OCI-LY1 (cell line): ENCODE measurements around the gene LMX1A.

ENCODE experiments used
- H2AFZ ChIP-seq: fragments of 200-600 bp; sonication (generic), shearing (Covaris generic); 2 replicates; pipeline ENCODE4 v1.6.0; 2014; ENCODE audit warnings: antibody characterized with exemption, mild to moderate bottlenecking, low read length
- H3F3A ChIP-seq: fragments of 200-600 bp; sonication (generic), shearing (Covaris generic); 2 replicates; pipeline ENCODE4 v1.6.0; 2014; ENCODE audit warnings: mild to moderate bottlenecking, antibody characterized with exemption, low read length, moderate library complexity; ENCODE audit not compliant: insufficient read depth
- H3K27ac ChIP-seq: fragments of 200-600 bp; sonication (generic); 2 replicates; pipeline ENCODE4 v1.5.1; 2014; ENCODE audit warnings: low read length, mixed run types, mild to moderate bottlenecking, low read depth; ENCODE audit not compliant: poor library complexity, severe bottlenecking
- H3K27me3 ChIP-seq: fragments of 200-600 bp; sonication (generic); 2 replicates; pipeline ENCODE4 v1.6.0; 2014; ENCODE audit warnings: antibody characterized with exemption, mild to moderate bottlenecking, low read length, moderate library complexity; ENCODE audit not compliant: insufficient read depth
- H3K36me3 ChIP-seq: fragments of 200-600 bp; sonication (generic); 2 replicates; pipeline ENCODE4 v1.6.1; 2014; ENCODE audit warnings: mild to moderate bottlenecking, antibody characterized with exemption, low read length, moderate library complexity, mixed read lengths; ENCODE audit not compliant: insufficient read depth
- H3K4me1 ChIP-seq: fragments of 200-600 bp; sonication (generic); 2 replicates; pipeline ENCODE4 v1.5.1; 2014; ENCODE audit warnings: mild to moderate bottlenecking, low read length, moderate library complexity; ENCODE audit not compliant: insufficient read depth, severe bottlenecking
- H3K4me2 ChIP-seq: fragments of 200-600 bp; sonication (generic), shearing (Covaris generic); 2 replicates; pipeline ENCODE4 v1.6.1; 2014; ENCODE audit warnings: low read length
- H3K4me3 ChIP-seq: fragments of 200-600 bp; sonication (generic); 2 replicates; pipeline ENCODE4 v1.5.1; 2014; ENCODE audit warnings: low read length, low read depth, mild to moderate bottlenecking, mixed read lengths; ENCODE audit not compliant: poor library complexity, severe bottlenecking
- H3K79me2 ChIP-seq: fragments of 200-600 bp; shearing (Covaris generic); 2 replicates; pipeline ENCODE4 v1.6.1; 2016; ENCODE audit warnings: mixed run types, low read length, mixed read lengths; ENCODE audit not compliant: insufficient read depth
- H3K9ac ChIP-seq: fragments of 200-600 bp; sonication (generic), shearing (Covaris generic); 2 replicates; pipeline ENCODE4 v1.6.1; 2014; ENCODE audit warnings: mild to moderate bottlenecking, low read length, mixed read lengths
- H3K9me2 ChIP-seq: fragments of 200-600 bp; sonication (generic), shearing (Covaris generic); 2 replicates; pipeline ENCODE4 v1.6.1; 2014; ENCODE audit warnings: low read depth, mild to moderate bottlenecking, low read length, mixed read lengths
- H3K9me3 ChIP-seq: fragments of 200-600 bp; shearing (Covaris generic); 2 replicates; pipeline ENCODE4 v1.6.1; 2014; ENCODE audit warnings: low read length, mixed read lengths
- H4K20me1 ChIP-seq: fragments of 200-600 bp; sonication (generic), shearing (Covaris generic); 2 replicates; pipeline ENCODE4 v1.6.0; 2016; ENCODE audit warnings: mild to moderate bottlenecking, low read length; ENCODE audit not compliant: insufficient read depth
- EZH2 ChIP-seq: fragments of 200-600 bp; sonication (generic), shearing (Covaris generic); IDR thresholded peaks from 2 replicates; pipeline ENCODE4 v1.8.0; 2017; ENCODE audit warnings: borderline replicate concordance, mixed run types, mild to moderate bottlenecking, antibody characterized with exemption, low read length, moderate library complexity, mixed read lengths
- TF ChIP-seq, protein P1 (sequence below): fragments of 200-600 bp; sonication (generic), shearing (Covaris generic); IDR thresholded peaks from 2 replicates; pipeline ENCODE4 v1.5.1; 2017; ENCODE audit warnings: mild to moderate bottlenecking, antibody characterized with exemption, low read length, moderate library complexity, mixed read lengths

The LMX1A gene

DNA sequence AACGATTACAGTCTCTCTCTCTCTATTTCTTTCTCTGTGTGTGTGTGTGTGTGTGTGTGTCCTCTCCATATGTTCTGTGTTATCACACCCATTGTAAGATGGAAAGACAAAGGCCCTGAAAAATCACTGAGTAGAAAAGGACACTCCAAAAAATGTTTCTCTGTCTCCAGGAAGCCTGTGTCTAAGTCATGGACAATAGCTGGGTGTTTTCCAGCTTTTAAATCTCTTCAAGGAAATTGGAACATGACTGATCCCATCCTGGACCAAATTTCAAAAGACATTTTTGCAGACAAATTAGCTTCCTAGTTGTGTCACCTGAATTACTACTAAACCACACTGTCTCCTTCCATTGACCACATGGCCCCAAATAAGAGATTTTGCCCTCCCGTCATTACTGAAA, 31.0 kb upstream of the LMX1A start:
- Histone ChIP-seq H3K27ac (no peak overlapping the region), H3F3A (no peaks in the 10 kb centered on the region), H3K79me2 (no peaks in the 10 kb centered on the region), H3K36me3 (no peaks in the 10 kb centered on the region), H3K4me2 (no peak overlapping the region), H3K9me2 (no peaks in the 10 kb centered on the region), H3K9me3 (no peaks in the 10 kb centered on the region), H3K4me3 (no peak overlapping the region), H3K27me3 (peaks cover 7% of the 10 kb centered on the region; the same call in 1 of the 2 replicates), H3K9ac (no peak overlapping the region), H3K4me1 (no peaks in the 10 kb centered on the region), H2AFZ (no peak overlapping the region), H4K20me1 (no peaks in the 10 kb centered on the region)
- TF ChIP-seq, protein P1, sequence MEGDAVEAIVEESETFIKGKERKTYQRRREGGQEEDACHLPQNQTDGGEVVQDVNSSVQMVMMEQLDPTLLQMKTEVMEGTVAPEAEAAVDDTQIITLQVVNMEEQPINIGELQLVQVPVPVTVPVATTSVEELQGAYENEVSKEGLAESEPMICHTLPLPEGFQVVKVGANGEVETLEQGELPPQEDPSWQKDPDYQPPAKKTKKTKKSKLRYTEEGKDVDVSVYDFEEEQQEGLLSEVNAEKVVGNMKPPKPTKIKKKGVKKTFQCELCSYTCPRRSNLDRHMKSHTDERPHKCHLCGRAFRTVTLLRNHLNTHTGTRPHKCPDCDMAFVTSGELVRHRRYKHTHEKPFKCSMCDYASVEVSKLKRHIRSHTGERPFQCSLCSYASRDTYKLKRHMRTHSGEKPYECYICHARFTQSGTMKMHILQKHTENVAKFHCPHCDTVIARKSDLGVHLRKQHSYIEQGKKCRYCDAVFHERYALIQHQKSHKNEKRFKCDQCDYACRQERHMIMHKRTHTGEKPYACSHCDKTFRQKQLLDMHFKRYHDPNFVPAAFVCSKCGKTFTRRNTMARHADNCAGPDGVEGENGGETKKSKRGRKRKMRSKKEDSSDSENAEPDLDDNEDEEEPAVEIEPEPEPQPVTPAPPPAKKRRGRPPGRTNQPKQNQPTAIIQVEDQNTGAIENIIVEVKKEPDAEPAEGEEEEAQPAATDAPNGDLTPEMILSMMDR = no peak
- TF ChIP-seq EZH2 = no peak

DNA sequence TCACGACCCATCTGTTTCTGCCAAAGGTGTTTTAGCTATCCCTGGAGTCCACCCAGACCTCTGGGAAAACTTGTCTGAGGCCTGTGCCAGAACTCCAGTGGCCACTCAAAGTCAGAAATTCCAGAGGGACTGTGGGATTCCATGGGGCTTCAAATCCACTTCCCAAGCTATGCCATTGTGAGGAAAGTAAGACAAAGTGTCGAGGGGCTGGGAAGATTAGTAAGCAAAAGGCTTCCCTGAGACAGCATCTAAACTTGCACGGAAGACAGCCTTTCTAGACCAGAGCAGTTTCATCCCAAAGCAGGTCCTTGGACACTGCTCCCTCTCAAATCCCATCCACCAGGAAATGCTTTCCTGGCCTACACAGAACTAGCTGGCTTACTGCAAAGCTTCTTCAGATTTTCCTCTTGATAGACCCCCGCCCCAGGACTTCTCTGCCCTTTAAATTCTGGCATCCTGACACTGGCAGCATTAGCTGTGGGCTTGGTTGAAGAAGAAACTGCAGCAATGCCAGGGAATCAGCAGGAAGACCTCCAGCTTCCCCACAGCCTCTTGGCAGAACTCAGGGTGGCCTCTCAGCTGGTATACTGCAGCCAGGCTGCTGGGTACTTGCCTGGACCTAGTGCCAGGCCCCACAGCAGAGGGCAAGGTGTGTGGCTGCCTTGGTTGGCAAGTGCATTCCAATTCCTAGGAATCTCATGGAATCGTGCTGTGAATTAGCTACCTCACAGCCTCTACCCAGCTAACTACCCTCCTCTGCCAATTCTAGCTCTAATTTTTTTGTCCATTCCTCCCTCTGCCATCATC, 27.3 kb upstream of the LMX1A start:
- no peaks in the 10 kb centered on the region for H3F3A ChIP-seq
- peaks cover 4% of the 10 kb centered on the region; the same call in 1 of the 2 replicates for H3K27me3 ChIP-seq
- no peak overlapping the region for H3K27ac ChIP-seq
- no peaks in the 10 kb centered on the region for H4K20me1 ChIP-seq
- no peaks in the 10 kb centered on the region for H3K9me3 ChIP-seq
- no peaks in the 10 kb centered on the region for H3K4me1 ChIP-seq
- H3K4me2 ChIP-seq = no peak overlapping the region
- H3K36me3 ChIP-seq = no peaks in the 10 kb centered on the region
- no peak overlapping the region for H2AFZ ChIP-seq
- no peak overlapping the region for H3K4me3 ChIP-seq
- no peak overlapping the region for H3K9ac ChIP-seq
- H3K79me2 ChIP-seq = no peaks in the 10 kb centered on the region
- no peaks in the 10 kb centered on the region for H3K9me2 ChIP-seq
- no peak for TF ChIP-seq EZH2
- TF ChIP-seq, protein P1 = no peak

DNA sequence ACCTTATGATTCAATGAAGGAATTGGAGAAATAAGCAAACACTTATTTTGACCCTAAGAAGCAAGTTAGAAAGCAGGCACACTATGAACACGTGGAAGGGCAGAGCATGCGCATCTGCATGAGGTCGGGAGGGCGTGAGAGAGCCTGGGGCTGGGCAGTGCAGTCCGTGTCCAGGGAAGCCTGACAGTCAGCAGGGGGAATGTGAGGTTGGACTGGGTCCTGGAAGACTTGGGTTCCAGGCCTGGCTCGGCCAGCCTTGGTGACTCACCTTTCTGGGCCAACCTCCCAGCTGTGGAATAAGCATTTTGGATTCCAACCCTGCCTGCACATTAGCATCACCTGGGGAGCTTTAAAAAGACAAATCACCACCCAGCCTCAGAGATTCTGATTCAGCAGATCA, 26.6 kb upstream of the LMX1A start:
- H3K27me3 ChIP-seq = no peaks in the 10 kb centered on the region; the same call in 1 of the 2 replicates
- H3K4me2 ChIP-seq = no peak overlapping the region
- H3F3A ChIP-seq = no peaks in the 10 kb centered on the region
- H3K36me3 ChIP-seq = no peaks in the 10 kb centered on the region
- no peaks in the 10 kb centered on the region for H4K20me1 ChIP-seq
- H3K9me2 ChIP-seq = no peaks in the 10 kb centered on the region
- H3K4me3 ChIP-seq = no peak overlapping the region
- TF ChIP-seq, protein P1 = no peak
- no peak for TF ChIP-seq EZH2
- H2AFZ ChIP-seq = no peak overlapping the region
- no peak overlapping the region for H3K27ac ChIP-seq
- no peak overlapping the region for H3K9ac ChIP-seq
- H3K4me1 ChIP-seq = no peaks in the 10 kb centered on the region
- H3K9me3 ChIP-seq = no peaks in the 10 kb centered on the region
- H3K79me2 ChIP-seq = no peaks in the 10 kb centered on the region
